ENCODE data around the gene PSTPIP2. TPM values are rescaled to one million over a fixed set of nuclear protein-coding genes. Genes with fewer than 3 reads are reported as not detected.
A peak's percentile ranks its signal among the peaks of the same experiment; 100 is the strongest.

PSTPIP2 gene
- total RNA-seq, 1 donor from 2014 or later: 9.1 TPM

DNA sequence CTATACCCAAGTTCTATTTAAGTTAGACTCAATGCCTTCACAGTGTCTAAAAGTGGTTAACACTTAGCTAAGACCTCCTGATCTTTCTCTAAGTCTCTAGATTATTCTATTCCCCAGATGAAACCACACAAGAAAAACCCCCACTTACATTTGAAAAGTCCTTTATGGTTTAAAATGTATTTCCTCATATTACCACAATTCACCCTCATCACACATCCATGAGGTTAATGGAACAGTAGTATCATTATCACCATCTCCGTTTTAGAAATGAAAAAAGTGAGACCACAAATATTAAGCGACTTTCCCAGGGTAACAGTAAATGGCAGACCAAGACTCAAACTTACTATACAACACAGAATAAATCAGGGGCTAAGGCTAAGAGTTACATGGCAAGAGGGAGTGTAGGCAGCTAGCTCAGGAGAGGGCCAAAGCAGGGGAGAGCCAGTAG lies 133.5 kb downstream of the PSTPIP2 start:
- Mint-ChIP-seq H3K27ac (ENCODE audit: unreplicated experiment) (no peak overlapping the region), H3K4me1 (ENCODE audit: low read depth, unreplicated experiment) (peaks cover 7% of the 10 kb centered on the region), H3K36me3 (ENCODE audit: low read depth, unreplicated experiment) (peaks cover 15% of the 10 kb centered on the region), H3K9me3 (ENCODE audit: unreplicated experiment) (no peaks in the 10 kb centered on the region), H3K27me3 (ENCODE audit: low read depth, unreplicated experiment) (no peaks in the 10 kb centered on the region), H3K4me3 (ENCODE audit: unreplicated experiment) (no peak overlapping the region)
- no peak for TF ChIP-seq EZH2 (IDR thresholded peaks at IDR 0.05; ENCODE audit: insufficient read depth, low read length)
- TF ChIP-seq, protein P1, sequence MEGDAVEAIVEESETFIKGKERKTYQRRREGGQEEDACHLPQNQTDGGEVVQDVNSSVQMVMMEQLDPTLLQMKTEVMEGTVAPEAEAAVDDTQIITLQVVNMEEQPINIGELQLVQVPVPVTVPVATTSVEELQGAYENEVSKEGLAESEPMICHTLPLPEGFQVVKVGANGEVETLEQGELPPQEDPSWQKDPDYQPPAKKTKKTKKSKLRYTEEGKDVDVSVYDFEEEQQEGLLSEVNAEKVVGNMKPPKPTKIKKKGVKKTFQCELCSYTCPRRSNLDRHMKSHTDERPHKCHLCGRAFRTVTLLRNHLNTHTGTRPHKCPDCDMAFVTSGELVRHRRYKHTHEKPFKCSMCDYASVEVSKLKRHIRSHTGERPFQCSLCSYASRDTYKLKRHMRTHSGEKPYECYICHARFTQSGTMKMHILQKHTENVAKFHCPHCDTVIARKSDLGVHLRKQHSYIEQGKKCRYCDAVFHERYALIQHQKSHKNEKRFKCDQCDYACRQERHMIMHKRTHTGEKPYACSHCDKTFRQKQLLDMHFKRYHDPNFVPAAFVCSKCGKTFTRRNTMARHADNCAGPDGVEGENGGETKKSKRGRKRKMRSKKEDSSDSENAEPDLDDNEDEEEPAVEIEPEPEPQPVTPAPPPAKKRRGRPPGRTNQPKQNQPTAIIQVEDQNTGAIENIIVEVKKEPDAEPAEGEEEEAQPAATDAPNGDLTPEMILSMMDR (IDR thresholded peaks at IDR 0.05; ENCODE audit: insufficient read depth, low read depth, low read length): no peak
- H3K79me2 ChIP-seq (ENCODE audit: insufficient read depth, low read length): peaks cover 5% of the 10 kb centered on the region
- H3K27ac ChIP-seq (ENCODE audit: low read depth, low read length): no peak overlapping the region
- H3K9ac ChIP-seq (ENCODE audit: low read length): no peak overlapping the region
- H2AFZ ChIP-seq (ENCODE audit: low read depth, low read length): no peak overlapping the region
- H3K4me1 ChIP-seq (ENCODE audit: insufficient read depth, low read length): peaks cover 9% of the 10 kb centered on the region
- no peak for FAIRE-seq
- no peaks in the 10 kb centered on the region for H3K27me3 ChIP-seq (ENCODE audit: insufficient read depth, low read length)
- peaks cover 51% of the 10 kb centered on the region for H3K36me3 ChIP-seq (ENCODE audit: insufficient read depth, low read length)
- no peaks in the 10 kb centered on the region for H4K20me1 ChIP-seq (ENCODE audit: insufficient read depth, low read length)
- H3K9me3 ChIP-seq (ENCODE audit: insufficient read depth, low read depth, low read length): no peaks in the 10 kb centered on the region
- no peak overlapping the region for H3K4me3 ChIP-seq (ENCODE audit: insufficient read depth, low read depth, low read length)
- H3K4me2 ChIP-seq (ENCODE audit: low read length): no peak overlapping the region
- no peak for DNase-seq (ENCODE audit: low read depth)

DNA sequence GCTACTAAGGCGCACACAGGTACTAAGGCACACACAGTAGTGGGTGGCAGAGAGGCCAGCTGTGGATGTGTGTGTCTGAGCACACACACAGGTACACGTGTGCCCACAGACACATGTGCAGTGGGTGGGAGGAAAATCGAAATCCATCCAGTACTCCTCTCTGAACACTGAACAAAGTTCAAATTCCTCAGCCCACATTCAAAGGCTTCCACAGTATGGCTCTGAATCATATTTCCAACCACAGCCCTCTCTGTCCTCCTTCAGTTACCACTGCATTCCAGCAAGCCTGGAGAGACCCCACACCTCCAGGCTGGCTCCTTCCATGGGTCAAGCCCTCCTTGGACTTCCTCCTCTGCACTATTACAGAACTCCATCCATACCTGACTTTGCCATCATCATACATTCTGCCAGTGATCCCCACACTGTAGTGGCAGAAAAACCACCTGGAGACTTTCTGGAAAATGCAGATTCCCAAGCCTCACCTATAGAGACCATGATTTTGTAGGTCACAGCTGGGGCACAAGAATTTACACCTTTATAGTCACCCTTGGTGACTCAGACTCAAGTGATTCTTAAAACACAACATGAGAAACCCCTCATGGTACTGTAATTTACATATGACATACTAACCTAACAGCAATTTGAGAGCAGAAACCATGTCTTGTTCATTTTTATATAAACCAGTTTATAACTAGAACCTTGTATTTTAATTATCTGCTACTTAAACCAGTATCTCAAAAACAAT lies 136.3 kb downstream of the PSTPIP2 start:
- H3K27ac ChIP-seq (ENCODE audit: low read depth, low read length): peak overlapping the region; percentile 45
- FAIRE-seq: no peak
- H3K4me2 ChIP-seq (ENCODE audit: low read length): peak overlapping the region; percentile 54

More for the DNA sequence above, 136.3 kb downstream of the PSTPIP2 start:
- Mint-ChIP-seq H3K4me3 (ENCODE audit: unreplicated experiment) (no peak overlapping the region), H3K27ac (ENCODE audit: unreplicated experiment) (peak overlapping the region; percentile 70), H3K4me1 (ENCODE audit: low read depth, unreplicated experiment) (peaks cover 7% of the 10 kb centered on the region), H3K36me3 (ENCODE audit: low read depth, unreplicated experiment) (peaks cover 13% of the 10 kb centered on the region), H3K9me3 (ENCODE audit: unreplicated experiment) (no peaks in the 10 kb centered on the region), H3K27me3 (ENCODE audit: low read depth, unreplicated experiment) (no peaks in the 10 kb centered on the region)
- TF ChIP-seq, protein P1 (IDR thresholded peaks at IDR 0.05; ENCODE audit: insufficient read depth, low read depth, low read length): no peak
- TF ChIP-seq EZH2 (IDR thresholded peaks at IDR 0.05; ENCODE audit: insufficient read depth, low read length): no peak
- Histone ChIP-seq H3K9ac (ENCODE audit: low read length) (no peak overlapping the region), H3K79me2 (ENCODE audit: insufficient read depth, low read length) (peaks cover 5% of the 10 kb centered on the region), H3K36me3 (ENCODE audit: insufficient read depth, low read length) (peaks cover 40% of the 10 kb centered on the region), H3K27me3 (ENCODE audit: insufficient read depth, low read length) (no peaks in the 10 kb centered on the region), H3K4me1 (ENCODE audit: insufficient read depth, low read length) (peaks cover 9% of the 10 kb centered on the region), H2AFZ (ENCODE audit: low read depth, low read length) (no peak overlapping the region), H3K4me3 (ENCODE audit: insufficient read depth, low read depth, low read length) (no peak overlapping the region), H4K20me1 (ENCODE audit: insufficient read depth, low read length) (no peaks in the 10 kb centered on the region), H3K9me3 (ENCODE audit: insufficient read depth, low read depth, low read length) (no peaks in the 10 kb centered on the region)
- DNase-seq (ENCODE audit: low read depth): peak; percentile 87

Other genes starting within 250 kb of the PSTPIP2 start
- 0.19 and 0.27 TPM in 2 replicates for gene SIGLEC15, start 246.6 kb downstream of the PSTPIP2 start, total RNA-seq
- gene EPG5, start 104.9 kb downstream of the PSTPIP2 start, total RNA-seq: 24.0 and 29.0 TPM in 2 replicates
- 474 and 484 TPM in 2 replicates for gene ATP5F1A, start 26.0 kb upstream of the PSTPIP2 start, total RNA-seq
- gene HAUS1, start 32.1 kb upstream of the PSTPIP2 start, total RNA-seq: 23.5 and 23.9 TPM in 2 replicates

All from astrocyte (in vitro differentiated cells and primary cell).